GM18498 (cell line): ENCODE measurements around the gene SAFB.
"Not testable (repeated sequence)": the region's sequence is repeated elsewhere in the genome, so short reads cannot be mapped to it uniquely, and the experiment has no call there.

Experiments
- ATAC-seq: cut with Tn5 transposase; IDR thresholded peaks from one replicate; pipeline ENCODE4 v1.9.1; 2021; ENCODE audit warnings: mild to moderate bottlenecking, moderate library complexity; ENCODE audit not compliant: unreplicated experiment

SAFB gene

GRCh38 chr19:5594521-5594950 is 28.3 kb upstream of the SAFB start:
- ATAC-seq, result no peak

- no peak for ATAC-seq
These were observed 27.8 kb upstream of the SAFB start for GRCh38 chr19:5595129-5595528.

GRCh38 chr19:5595745-5596144 is 27.1 kb upstream of the SAFB start:
- no peak for ATAC-seq

GRCh38 chr19:5600797-5601196 is 22.1 kb upstream of the SAFB start:
- ATAC-seq, result no peak

- no peak for ATAC-seq
These were observed 19.3 kb upstream of the SAFB start for GRCh38 chr19:5603626-5604025.

- ATAC-seq, result no peak
These were observed 17.5 kb upstream of the SAFB start for GRCh38 chr19:5605362-5605761.

- ATAC-seq, result no peak
These were observed 15.3 kb upstream of the SAFB start for GRCh38 chr19:5607318-5608275.

GRCh38 chr19:5608291-5608690 is 14.6 kb upstream of the SAFB start:
- ATAC-seq, result no peak

GRCh38 chr19:5608766-5609165 is 14.1 kb upstream of the SAFB start:
- not testable (repeated sequence) for ATAC-seq

GRCh38 chr19:5609881-5610448 is 12.9 kb upstream of the SAFB start:
- no peak for ATAC-seq

GRCh38 chr19:5612891-5613865 is 9.7 kb upstream of the SAFB start:
- ATAC-seq, result no peak

- no peak for ATAC-seq
These were observed 7.0 kb upstream of the SAFB start for GRCh38 chr19:5615756-5616327.

GRCh38 chr19:5617080-5617479 is 5.8 kb upstream of the SAFB start:
- ATAC-seq, result no peak

GRCh38 chr19:5618591-5618990 is 4.3 kb upstream of the SAFB start:
- no peak for ATAC-seq

GRCh38 chr19:5619946-5620345 is 2.9 kb upstream of the SAFB start:
- no peak for ATAC-seq

GRCh38 chr19:5621311-5621944 is 1.5 kb upstream of the SAFB start:
- ATAC-seq, result no peak

- ATAC-seq, result no peak
These were observed 878 bp upstream of the SAFB start for GRCh38 chr19:5621945-5622464.

GRCh38 chr19:5623397-5624017 is 624 bp downstream of the SAFB start:
- no peak for ATAC-seq

- no peak for ATAC-seq
These were observed 1.3 kb downstream of the SAFB start for GRCh38 chr19:5624018-5624663.
